Colon (tissue), 2 donors: ENCODE measurements around the gene HSPA1B.
"Not testable (repeated sequence)": the region's sequence is repeated elsewhere in the genome, so short reads cannot be mapped to it uniquely, and the experiment has no call there.

Experiments
- FAIRE-seq: peaks from 2 replicates; lab custom pipeline; 2012; peaks lifted over from hg19 to GRCh38; lab: Jason Lieb, UNC
- donor health status: control.
- donor health status: control.

The HSPA1B gene

GRCh38 chr6:31829633-31830283, 2.2 kb downstream of the HSPA1B start:
- FAIRE-seq = no peak

- FAIRE-seq = no peak
Observed at GRCh38 chr6:31830886-31831335, 3.4 kb downstream of the HSPA1B start.

GRCh38 chr6:31831350-31832215, 4.0 kb downstream of the HSPA1B start:
- no peak for FAIRE-seq

GRCh38 chr6:31834367-31835250, 7.1 kb downstream of the HSPA1B start:
- FAIRE-seq = no peak

GRCh38 chr6:31836047-31836473, 8.5 kb downstream of the HSPA1B start:
- no peak for FAIRE-seq

GRCh38 chr6:31836474-31837368, 9.2 kb downstream of the HSPA1B start:
- no peak for FAIRE-seq

GRCh38 chr6:31837369-31838113, 10.0 kb downstream of the HSPA1B start:
- no peak for FAIRE-seq

- not testable (repeated sequence) for FAIRE-seq
Observed at GRCh38 chr6:31838114-31838553, 10.6 kb downstream of the HSPA1B start.

- no peak for FAIRE-seq
Observed at GRCh38 chr6:31838968-31839367, 11.4 kb downstream of the HSPA1B start.

- not testable (repeated sequence) for FAIRE-seq
Observed at GRCh38 chr6:31839779-31840126, 12.2 kb downstream of the HSPA1B start.

- no peak for FAIRE-seq
Observed at GRCh38 chr6:31842053-31842452, 14.5 kb downstream of the HSPA1B start.

- no peak for FAIRE-seq
Observed at GRCh38 chr6:31844507-31844906, 17.0 kb downstream of the HSPA1B start.

GRCh38 chr6:31847276-31847978, 19.9 kb downstream of the HSPA1B start:
- no peak for FAIRE-seq

- FAIRE-seq = no peak
Observed at GRCh38 chr6:31850765-31851484, 23.4 kb downstream of the HSPA1B start.

- FAIRE-seq = no peak
Observed at GRCh38 chr6:31851485-31851832, 23.9 kb downstream of the HSPA1B start.

- FAIRE-seq = not testable (repeated sequence)
Observed at GRCh38 chr6:31851980-31852718, 24.6 kb downstream of the HSPA1B start.

- FAIRE-seq = not testable (repeated sequence)
Observed at GRCh38 chr6:31857774-31858173, 30.2 kb downstream of the HSPA1B start.

GRCh38 chr6:31858707-31859106, 31.2 kb downstream of the HSPA1B start:
- no peak for FAIRE-seq

- FAIRE-seq = no peak
Observed at GRCh38 chr6:31859923-31860322, 32.4 kb downstream of the HSPA1B start.
